Measurements from ENCODE around the gene TBXAS1.
"Not testable (repeated sequence)": the region's sequence is repeated elsewhere in the genome, so short reads cannot be mapped to it uniquely, and the experiment has no call there.

Gene TBXAS1

GRCh38 chr7:139915864-139916716, 87.0 kb downstream of the TBXAS1 start:
- peak; percentile 41 for DNase-seq

- DNase-seq, result no peak
Observed at GRCh38 chr7:139916717-139917395, 87.8 kb downstream of the TBXAS1 start.

- DNase-seq, result no peak
Observed at GRCh38 chr7:139917851-139918250, 88.8 kb downstream of the TBXAS1 start.

- DNase-seq, result no peak
Observed at GRCh38 chr7:139918480-139918879, 89.4 kb downstream of the TBXAS1 start.

- no peak for DNase-seq
Observed at GRCh38 chr7:139923090-139923489, 94.0 kb downstream of the TBXAS1 start.

- DNase-seq, result no peak
Observed at GRCh38 chr7:139924461-139924860, 95.4 kb downstream of the TBXAS1 start.

GRCh38 chr7:139929221-139929620, 100.2 kb downstream of the TBXAS1 start:
- DNase-seq, result not testable (repeated sequence)

- no peak for DNase-seq
Observed at GRCh38 chr7:139930286-139930965, 101.4 kb downstream of the TBXAS1 start.

- no peak for DNase-seq
Observed at GRCh38 chr7:139931190-139931934, 102.3 kb downstream of the TBXAS1 start.

GRCh38 chr7:139932531-139932930, 103.5 kb downstream of the TBXAS1 start:
- DNase-seq, result no peak

GRCh38 chr7:139936760-139937310, 107.8 kb downstream of the TBXAS1 start:
- DNase-seq, result no peak

GRCh38 chr7:139937715-139938114, 108.7 kb downstream of the TBXAS1 start:
- DNase-seq, result peak; percentile 13

GRCh38 chr7:139940866-139941265, 111.8 kb downstream of the TBXAS1 start:
- no peak for DNase-seq

GRCh38 chr7:139941421-139941820, 112.4 kb downstream of the TBXAS1 start:
- DNase-seq, result no peak

GRCh38 chr7:139941866-139942265, 112.8 kb downstream of the TBXAS1 start:
- DNase-seq, result no peak

- no peak for DNase-seq
Observed at GRCh38 chr7:139942636-139943035, 113.6 kb downstream of the TBXAS1 start.

GRCh38 chr7:139943401-139943800, 114.3 kb downstream of the TBXAS1 start:
- no peak for DNase-seq

- DNase-seq, result no peak
Observed at GRCh38 chr7:139944248-139944647, 115.2 kb downstream of the TBXAS1 start.

GRCh38 chr7:139946533-139946932, 117.5 kb downstream of the TBXAS1 start:
- DNase-seq, result no peak

GRCh38 chr7:139947021-139947420, 118.0 kb downstream of the TBXAS1 start:
- DNase-seq, result no peak

GRCh38 chr7:139948167-139948566, 119.1 kb downstream of the TBXAS1 start:
- DNase-seq, result no peak

GRCh38 chr7:139948587-139949335, 119.7 kb downstream of the TBXAS1 start:
- no peak for DNase-seq
